ENCODE data around the gene SIM1. TPM values are rescaled to one million over a fixed set of nuclear protein-coding genes. Genes with fewer than 3 reads are reported as not detected.

Gene SIM1
- polyA plus RNA-seq, 3 donors from 2014 or later: not detected

GRCh38 chr6:100339574-100340255, 125.0 kb downstream of the SIM1 start:
- Mint-ChIP-seq H3K4me3 (no peak overlapping the region), H3K27me3 (ENCODE audit: low read depth in 3 of 3) (peaks cover 0 to 6% (median 6%) of the 10 kb centered on the region in 3 donors), H3K36me3 (no peaks in the 10 kb centered on the region), H3K4me1 (no peaks in the 10 kb centered on the region), H3K9me3 (peaks cover 0 to 12% (median 4%) of the 10 kb centered on the region in 6 donors), H3K27ac (no peak overlapping the region)
- DNase-seq: no peak

- H3K4me1 Mint-ChIP-seq: no peaks in the 10 kb centered on the region
Observed at GRCh38 chr6:100338090-100338489, 126.6 kb downstream of the SIM1 start.

GRCh38 chr6:100336876-100337275, 127.8 kb downstream of the SIM1 start:
- Mint-ChIP-seq H3K27ac (no peak overlapping the region), H3K27me3 (ENCODE audit: low read depth in 3 of 3) (peaks cover 0 to 5% (median 2%) of the 10 kb centered on the region in 3 donors), H3K9me3 (peaks cover 0 to 12% (median 4%) of the 10 kb centered on the region in 6 donors), H3K36me3 (no peaks in the 10 kb centered on the region), H3K4me3 (no peak overlapping the region), H3K4me1 (no peaks in the 10 kb centered on the region)
- DNase-seq: no peak

More at GRCh38 chr6:100338090-100338489, 126.6 kb downstream of the SIM1 start:
- Mint-ChIP-seq H3K36me3 (no peaks in the 10 kb centered on the region), H3K9me3 (peaks cover 0 to 12% (median 4%) of the 10 kb centered on the region in 6 donors), H3K27me3 (ENCODE audit: low read depth in 3 of 3) (peaks cover 0 to 5% (median 2%) of the 10 kb centered on the region in 3 donors), H3K27ac (no peak overlapping the region), H3K4me3 (no peak overlapping the region)
- DNase-seq: no peak

- Mint-ChIP-seq H3K4me3 (no peak overlapping the region), H3K36me3 (no peaks in the 10 kb centered on the region), H3K27me3 (ENCODE audit: low read depth in 3 of 3) (peaks cover 0 to 5% (median 2%) of the 10 kb centered on the region in 3 donors), H3K27ac (no peak overlapping the region), H3K9me3 (peaks cover 0 to 12% (median 5%) of the 10 kb centered on the region in 6 donors), H3K4me1 (no peaks in the 10 kb centered on the region)
- no peak for DNase-seq
Observed at GRCh38 chr6:100335991-100336390, 128.7 kb downstream of the SIM1 start.
